ENCODE measurements around the gene JPH2.

JPH2 gene

DNA sequence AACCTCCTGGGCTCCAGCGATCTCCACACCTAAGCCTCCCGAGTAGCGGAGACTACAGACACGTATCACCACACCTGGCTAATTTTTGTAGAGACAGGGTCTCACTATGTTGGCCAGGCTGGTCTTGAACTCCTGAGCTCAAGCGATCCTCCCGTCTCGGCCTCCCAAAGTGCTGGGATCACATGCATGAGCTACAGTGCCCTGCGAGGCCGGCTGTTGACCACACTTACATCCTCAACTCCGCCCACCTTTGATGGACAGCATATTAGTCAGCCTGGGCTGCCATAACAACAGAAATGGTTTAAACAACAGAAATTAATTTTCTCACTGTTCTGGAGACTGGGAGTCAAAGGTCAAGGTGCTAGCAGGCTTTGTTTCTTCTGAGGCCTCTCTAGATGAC, 107.7 kb downstream of the JPH2 start:
- DNase-seq (ENCODE audit: low read depth in 2 of 2), result no peak

DNA sequence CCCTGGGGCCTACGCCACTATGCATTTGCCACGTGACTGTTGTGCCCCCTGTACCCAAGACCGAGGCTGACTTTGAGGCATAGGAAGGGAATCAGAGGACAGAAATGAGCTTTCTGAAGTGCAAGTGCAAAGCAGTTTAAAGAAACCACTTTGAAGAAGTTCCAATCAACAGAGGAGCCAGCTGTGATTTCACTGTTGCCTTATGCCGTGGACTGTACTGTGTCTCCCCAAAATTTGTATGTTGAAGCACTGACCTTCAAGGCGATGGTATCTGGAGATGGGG, 111.1 kb downstream of the JPH2 start:
- DNase-seq (ENCODE audit: low read depth in 2 of 2), result no peak

DNA sequence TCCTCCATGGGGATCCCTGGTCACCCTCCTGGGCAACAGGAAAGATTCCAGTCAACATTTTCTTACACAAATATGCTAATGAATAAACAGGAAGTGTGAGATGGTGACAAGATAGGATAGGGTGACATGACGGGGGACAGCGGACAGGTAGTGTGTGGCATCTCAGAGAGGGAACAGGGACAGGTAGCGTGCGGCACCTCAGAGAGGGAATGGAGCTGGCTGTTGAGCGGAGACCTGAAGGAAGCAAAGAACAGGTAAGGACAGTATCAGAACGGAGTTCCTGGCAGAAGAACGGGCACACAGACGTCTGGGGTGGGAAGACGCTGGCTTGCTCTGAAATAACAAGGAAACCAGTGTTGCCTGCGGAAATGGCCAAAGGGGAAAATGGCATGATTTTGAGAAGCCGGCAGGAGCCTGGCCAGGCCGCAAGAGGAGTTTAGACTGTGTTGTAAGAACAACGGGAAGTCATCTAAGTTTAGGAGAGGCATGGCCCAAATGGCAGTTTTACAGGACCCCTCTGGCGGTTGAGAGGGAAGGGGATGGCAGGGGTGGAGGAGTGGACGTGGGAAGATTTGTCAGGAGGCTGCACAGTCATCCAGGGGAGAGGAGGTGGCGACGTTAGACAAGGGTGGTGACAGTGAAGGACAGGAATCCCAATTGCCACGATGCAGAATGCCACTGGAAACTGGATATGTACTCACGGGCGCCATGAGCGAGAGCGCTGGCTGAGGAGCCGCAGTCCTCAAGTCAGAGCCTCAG, 111.6 kb downstream of the JPH2 start:
- DNase-seq (ENCODE audit: low read depth in 2 of 2), result no peak

DNA sequence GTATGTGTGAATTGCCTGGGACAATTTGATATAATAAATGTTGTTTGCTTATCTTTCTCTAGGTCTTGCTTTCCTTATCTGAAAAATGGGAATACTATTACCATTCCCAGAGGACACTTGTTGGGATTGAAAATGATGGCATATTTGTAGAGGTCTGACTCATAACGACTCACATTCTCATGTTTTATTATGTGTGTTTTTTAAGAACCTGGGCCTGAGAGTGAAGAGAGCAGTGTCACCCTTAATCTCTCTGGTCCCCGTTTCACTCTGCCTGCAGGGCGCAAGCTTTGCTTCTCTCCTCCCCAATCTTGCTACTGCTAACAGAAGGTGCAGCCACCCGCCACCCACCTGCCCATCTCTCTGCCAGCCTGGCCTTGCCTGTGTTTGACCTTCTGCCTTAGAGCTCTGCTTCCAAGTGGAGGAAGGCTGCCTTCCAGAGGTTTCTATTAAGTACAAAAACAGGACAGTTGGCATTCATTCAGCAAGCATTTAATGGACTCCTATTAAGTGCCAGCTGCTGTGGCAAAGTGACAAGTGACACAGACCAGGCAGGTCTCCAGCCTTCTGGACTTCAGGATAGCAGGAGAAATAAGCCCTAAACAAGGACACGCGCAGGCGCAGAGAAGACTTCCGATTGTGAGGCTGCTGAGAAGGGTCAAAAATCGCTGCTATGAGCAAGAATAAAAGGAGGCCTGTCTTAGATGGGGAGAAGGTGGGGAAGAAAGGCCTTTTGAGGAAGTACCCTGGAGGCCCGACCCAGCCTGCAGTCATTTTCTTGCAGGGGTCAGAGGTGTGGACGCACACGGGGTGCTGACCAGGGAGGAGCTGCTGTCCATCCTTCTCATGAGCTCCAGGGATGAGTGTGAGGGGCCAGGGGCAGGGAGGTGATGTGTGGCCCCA, 112.5 kb downstream of the JPH2 start:
- no peak for DNase-seq (ENCODE audit: low read depth in 2 of 2)

DNA sequence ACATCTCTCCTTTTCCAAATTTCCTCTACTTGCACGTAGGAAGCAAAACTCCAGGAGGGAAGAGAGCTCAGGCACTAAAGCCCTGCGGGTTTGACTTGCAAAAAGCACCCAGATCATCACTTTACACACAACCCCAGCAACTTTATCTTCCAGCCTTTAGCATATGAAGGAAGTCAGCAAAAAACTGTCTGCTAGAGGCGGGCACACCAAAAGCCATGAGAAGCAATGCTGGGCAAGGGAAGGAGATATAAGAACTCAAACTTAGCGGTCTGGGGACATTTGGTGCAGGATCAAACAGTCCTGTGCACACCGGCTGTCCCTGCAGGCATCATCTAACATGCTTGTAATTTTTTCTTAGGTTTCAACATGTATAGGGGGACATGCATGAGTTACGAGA, 113.3 kb downstream of the JPH2 start:
- no peak for DNase-seq (ENCODE audit: low read depth in 2 of 2)

DNA sequence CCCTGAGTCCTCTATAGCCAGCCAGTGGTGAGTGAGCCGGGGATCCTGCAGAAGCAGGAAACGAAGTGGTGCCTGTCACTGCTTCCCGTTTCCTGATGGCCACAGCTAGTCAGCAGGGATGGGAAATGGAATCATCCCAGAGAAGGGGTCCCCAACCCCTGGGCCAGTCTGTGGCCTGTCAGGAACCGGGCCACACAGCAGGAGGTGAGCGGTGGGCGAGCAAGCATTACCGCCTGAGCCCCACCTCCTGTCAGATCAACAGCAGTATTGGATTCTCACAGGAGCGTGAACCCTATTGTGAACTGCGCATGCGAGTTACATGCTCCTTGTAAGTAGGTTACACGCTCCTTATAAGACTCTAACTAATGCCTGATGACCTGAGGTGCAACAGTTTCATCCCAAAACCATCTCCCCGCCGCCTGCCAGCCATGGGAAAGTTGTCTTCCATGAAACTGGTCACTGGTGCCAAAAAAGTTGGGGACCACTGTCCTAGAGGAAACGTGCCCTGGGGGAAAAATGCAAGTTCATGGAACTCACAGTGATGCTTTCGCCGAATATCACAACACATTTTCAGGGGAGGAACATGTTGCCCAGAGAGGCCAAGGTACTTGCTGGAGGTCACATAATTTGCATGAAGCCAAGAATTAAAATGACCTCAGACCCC, 113.8 kb downstream of the JPH2 start:
- no peak for DNase-seq (ENCODE audit: low read depth in 2 of 2)

DNA sequence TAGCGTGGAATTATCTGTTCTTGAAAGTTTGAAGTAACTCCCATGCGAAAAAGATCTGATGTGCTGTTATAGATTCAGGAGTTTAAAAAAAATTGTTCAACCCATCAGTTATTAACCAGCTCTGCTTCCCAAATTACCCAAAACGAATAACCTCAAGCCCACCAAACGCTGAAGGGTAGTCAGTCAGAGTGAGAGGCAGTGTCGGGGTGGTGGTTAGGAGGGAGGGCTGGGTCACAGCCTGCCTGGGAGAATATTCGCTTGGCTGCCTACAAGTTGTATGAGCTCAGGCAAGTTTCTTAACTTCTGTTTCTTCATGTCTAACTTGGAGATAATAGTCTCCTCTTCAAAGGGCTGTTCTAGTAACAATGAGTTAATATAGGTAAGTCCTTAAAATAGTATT, 114.6 kb downstream of the JPH2 start:
- no peak for DNase-seq (ENCODE audit: low read depth in 2 of 2)

DNA sequence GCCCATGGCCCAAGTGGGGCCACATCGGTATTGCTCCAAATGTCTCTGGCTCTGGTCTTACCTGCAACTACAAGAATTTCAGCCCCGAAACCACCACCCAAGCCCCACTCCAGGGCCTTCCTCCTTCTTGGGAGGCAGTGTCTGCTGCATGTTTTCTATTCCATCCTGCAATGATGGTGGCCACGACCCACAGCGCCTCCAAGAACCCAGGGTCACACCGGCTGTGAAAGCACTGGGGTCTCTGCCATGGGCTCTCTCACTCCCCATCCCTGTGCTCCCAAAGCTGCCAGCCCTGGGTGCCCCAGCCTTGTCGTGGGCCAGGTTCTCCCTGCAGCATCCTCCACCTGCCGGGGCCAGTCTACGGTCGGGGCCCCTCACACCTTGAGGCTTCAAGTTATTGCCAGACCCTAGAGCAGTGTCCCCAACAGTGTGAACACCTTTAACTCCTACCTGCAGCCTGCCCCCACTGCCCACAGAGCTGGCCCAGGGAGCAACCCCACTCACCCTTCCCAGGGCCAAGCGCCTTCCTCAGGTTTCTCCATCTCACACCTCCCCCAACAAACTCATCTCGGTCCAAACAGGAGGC, 115.4 kb downstream of the JPH2 start:
- no peak for DNase-seq (ENCODE audit: low read depth in 2 of 2)

DNA sequence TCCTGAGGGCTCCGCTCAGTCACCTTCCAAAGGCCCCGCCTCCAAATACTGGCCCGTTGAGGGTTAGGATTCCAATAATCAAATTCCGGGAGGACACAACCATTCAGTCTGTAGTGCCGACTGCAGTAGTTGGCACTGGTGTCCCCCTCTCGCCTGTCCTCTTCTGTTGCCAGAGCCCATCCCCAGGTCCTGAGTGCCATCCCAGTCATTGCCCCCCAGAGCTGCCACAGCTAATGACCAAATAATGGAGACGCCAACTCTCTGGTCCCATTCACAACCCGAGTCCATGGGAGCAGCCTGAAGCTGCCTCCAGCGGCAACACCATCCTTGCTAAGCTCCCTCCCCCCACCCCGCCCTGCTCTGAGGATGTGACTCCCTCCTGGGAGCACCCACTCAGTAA, 115.9 kb downstream of the JPH2 start:
- no peak for DNase-seq (ENCODE audit: low read depth in 2 of 2)

DNA sequence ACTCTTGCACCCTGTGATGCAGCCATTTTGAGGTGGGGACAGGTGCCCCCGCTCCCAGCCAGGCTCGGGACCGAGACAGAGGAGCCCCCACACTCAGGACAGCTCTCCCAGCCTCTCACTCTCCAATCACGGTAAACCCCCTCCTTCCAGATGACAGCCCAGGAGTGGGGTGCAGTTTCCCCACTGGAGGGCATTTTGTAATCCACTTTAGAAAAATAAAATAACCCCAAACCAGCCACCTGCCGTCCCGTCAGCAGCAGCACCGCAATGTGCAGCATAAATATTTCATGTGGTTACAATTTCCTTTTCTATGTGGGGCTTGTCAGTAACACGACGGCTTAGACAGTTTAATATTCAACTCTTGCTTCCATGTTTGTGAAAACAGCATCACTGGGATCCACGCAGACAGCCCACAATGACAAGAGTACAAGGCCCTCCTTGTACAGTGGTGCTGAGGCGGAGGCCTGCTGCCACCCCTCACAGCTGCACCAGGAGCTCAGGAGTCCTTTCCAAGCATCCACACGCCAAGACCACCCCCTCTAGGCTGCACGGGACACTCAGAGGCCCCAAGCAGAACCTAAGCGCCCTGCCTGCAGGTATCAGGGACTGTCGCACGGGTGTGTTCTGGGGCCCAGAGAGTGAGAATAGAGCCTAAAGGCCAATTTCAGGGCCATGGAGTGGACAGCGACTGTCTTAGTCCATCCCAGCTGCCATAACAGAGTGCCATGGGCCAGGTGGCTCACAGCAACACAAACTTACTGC, 116.7 kb downstream of the JPH2 start:
- DNase-seq (ENCODE audit: low read depth in 2 of 2), result no peak

DNA sequence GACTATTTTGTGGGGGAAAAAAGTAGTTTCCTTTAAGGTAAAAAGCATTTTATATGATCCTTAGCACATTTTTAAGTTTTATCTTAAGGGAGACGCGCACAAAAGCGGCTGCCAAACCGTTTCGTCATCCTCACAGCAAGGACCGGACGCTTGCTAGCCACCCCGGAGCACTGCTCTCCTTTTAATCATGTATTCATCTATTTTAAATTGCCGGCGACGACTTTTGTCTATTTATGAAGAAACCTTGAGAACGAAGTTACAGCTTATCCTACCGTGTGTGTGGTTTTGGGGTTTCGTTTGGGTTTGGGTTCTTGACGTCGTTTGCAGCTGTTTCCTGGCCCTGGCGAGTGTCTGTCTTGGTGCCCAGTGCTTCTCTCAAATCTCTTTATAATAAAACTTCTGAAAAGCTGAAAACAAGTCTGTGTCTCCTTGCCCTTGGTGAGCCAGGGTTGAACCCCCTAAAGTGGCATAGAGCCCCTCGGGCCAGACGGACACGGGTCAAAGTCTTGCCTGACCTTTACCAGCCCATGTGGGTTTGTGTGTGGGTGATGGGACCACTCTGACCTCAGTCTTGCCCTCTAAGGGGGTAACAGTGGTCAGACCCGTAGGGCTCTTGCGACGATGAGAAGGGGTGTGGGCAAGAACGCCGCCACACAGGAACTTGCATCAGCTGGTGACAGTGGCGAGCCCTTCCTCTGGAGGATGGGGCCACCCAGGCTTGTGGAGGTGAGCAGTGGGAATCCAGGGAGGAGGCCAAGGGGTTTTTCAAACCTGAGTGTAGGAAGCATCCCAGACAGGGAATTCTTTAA, 117.6 kb downstream of the JPH2 start:
- peak; percentile 29 to 35 for DNase-seq (ENCODE audit: low read depth in 2 of 2)

DNA sequence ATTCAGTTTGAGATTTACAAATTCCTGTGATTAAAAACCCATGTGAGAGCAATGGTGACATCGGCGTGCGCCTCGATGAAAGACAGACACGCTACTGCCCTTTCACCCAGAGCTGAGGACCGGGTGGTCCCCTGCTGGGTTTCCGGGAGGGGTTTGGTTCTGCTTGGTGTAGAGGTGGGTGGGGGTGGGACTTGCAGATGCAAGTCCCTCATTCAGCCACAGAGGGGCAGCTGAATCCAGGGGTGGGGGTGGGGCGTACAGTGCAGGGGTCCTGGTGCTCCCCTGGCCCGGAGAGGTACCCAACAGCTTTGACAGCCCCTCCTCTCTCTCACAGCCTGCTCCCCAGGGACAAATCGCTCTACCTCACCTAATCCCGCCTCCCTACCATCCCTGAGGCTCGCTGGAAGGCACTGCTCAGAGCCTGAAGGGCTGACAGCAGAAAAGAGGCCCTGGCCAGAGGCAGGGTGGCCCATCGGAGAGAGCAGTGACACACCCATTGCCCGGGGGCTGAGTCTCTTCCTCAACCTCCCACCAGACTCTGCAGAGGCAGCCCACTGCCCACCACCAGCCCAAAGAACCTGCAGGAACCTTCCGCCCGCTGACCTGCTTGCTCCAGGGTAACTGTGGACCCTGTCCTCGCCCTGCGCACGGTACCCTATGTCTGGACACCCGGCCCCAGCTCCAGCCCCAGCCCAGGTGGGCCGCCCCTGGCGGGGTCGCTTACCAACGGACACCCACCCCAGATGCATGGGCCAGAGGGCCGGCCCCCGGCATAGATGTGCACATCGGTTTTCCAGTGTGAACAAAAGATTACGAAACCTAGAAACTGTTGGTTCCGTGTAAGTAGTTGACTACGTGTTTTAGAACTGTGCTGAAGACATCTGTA, 118.4 kb downstream of the JPH2 start:
- DNase-seq (ENCODE audit: low read depth in 2 of 2), result no peak

DNA sequence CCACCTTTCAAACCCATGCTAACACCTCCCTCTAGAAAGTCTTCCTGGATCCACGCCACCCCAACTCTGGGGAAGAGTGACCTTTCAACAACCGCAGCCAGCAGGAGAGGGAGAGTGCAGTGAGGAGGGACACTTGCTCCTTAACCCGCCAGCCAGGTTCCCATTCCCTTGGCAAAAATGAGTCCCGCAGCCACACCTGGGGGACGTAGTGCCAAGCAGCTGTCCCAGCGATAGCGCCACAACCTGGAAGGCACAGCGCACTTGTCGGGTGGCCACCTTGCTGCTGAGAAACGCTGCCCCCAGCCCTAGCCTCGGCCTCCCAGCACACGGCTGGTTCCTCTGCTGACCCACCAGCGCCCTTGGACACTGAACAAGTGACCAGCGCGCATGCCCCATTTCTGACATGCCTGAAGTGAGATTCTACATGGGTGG, 119.3 kb downstream of the JPH2 start:
- DNase-seq (ENCODE audit: low read depth in 2 of 2), result no peak

DNA sequence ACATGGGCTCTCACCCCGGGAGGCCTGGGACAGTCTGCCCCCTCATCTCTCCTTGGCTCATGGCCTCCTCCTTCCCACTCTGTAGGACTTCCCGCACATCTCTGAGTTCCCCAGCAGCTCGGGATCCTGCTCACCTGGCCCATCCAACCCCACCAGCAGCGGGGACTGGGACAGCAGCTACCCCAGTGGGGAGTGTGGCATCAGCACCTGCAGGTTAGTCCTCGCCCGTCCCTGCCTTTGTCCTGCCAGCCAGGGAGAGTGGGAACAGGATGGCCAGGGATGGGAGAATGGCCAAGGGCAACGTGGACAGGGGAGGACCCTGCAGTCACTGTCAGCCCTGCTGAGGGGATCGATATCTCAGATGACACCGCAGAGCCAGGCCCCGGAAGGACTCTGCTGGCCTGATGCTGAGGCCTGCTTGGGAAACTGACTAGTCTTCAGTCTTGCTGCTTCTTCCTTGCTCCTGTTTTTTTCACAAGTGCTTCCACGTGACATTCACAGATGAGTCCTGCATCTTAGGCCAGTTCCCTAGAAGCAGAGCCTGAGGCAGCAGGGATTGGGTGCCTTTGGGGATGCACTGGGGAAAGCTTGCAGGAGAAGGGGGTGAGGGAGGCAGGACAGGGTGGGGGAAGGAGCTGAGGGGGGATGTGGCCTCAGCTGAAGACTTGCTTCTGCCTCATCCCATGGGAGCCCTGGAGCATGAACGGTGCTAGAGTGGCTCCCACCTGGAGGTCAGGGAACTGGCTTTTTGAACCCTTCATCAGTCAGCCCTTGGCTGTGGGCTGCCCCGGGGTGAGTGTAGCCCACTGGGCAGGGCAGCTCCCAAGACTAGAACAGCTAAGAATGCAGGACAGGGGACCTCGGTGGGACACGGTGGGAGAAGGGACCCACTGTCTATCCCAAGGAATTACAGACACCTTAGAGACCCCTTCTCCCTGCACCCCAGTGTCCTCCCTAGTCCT, 120.1 kb downstream of the JPH2 start:
- DNase-seq (ENCODE audit: low read depth in 2 of 2), result no peak

DNA sequence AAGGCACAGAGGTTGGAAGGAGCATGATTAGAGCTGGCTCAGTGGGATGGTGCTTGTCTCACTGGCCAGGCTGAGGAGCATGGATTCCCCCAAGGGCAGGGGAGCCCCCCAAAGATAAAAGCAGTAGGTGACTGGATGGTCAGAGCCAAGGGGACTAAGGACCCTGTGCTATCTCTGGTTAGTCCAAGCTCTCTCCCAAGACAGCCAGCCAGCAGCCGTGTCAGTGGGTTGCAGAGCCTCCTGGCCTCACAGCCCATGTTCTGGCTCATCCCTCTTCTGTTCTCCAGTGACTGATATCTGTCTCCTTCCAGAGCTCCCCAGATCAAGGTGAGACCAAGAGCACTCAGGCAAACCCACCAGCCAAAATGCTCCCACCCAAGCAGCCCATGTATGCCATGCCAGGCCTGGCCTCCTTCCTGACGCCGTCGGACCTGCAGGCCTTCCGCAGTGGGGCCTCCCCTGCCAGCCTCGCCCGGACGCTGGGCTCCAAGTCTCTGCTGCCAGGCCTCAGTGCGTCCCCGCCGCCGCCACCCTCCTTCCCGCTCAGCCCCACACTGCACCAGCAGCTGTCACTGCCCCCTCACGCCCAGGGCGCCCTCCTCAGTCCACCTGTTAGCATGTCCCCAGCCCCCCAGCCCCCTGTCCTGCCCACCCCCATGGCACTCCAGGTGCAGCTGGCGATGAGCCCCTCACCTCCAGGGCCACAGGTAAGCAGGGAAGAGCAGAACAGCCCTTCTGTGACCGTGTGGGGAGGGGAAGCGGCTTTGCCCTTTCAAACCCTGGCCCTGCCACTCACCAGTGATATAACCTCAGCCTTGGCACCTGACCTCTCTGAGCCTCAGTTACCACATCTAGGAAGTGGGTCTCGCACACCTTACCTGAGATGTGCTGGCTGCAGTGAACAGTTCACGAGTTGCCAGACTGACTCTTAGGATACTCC, 121.3 kb downstream of the JPH2 start:
- no peak for DNase-seq (ENCODE audit: low read depth in 2 of 2)

DNA sequence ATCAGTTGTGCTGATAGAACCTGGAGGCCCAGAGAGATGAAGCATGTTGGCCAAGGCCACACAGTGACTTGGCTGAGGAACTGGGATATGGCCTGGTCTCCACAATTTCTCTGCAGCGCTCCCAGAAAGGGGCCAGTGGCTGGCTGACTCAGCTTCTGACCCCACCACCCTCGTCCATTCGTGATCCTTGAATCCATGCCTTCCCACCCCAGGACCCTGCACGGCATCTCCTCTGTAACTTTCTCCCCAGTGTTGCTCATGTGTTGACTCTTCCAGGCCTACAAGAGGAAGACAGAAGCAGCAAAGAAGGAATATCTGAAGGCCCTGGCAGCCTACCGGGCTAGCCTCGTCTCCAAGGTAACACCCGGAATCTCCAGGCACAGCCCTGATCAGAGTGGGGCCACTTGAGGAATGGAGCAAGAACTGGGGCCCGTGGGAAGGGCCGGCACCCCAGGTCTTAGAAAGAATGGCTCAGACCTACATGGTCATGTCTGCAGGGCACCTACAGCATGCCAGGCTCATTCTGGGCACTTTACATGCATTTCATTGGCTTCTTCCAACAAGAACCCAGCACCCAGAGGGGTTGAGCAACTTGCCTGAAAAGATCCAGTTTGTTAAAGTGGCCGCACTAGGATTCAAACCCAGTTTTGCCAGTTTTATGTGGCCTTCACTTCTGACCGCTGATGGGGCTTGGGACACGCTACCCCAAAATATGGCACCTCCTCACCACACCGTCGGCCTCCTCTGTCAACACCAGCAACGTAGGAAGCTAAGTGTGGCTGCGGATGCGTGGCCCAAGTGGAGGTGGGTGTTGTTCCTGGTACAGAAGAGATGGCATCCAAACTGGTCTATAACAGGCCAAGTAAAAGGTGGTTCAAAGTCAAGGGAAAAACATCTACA, 122.2 kb downstream of the JPH2 start:
- DNase-seq (ENCODE audit: low read depth in 2 of 2), result no peak

All from stimulated activated CD8-positive, alpha-beta memory T cell treated with anti-CD3 and anti-CD28 coated beads, Interleukin-7, amount 100 ng/mL, for 4 hours (primary cell).